ENCODE measurements around the gene ACVR1C.
A peak's percentile ranks its signal among the peaks of the same experiment; 100 is the strongest.
"Not testable (repeated sequence)": the region's sequence is repeated elsewhere in the genome, so short reads cannot be mapped to it uniquely, and the experiment has no call there.

Gene ACVR1C

DNA sequence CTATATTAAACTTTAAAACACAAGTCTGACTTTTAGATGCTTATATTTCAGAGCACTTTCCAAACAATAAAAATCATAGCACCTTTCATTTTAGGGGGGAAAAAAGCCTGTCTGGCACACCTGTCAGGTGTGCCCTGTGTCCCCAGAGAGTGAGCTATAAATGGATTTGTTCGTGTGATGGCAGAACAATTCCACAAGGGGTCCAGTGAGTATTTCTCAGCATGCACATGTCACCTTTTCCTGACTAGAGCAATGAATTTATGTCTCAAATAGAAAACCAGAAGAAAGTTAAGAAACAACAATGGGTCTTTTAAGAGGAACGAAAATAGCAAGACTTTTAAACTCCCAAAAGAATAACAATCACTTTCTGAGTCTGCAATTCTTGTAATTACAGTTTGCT lies 55.9 kb downstream of the ACVR1C start:
- peak; percentile 43 for DNase-seq

DNA sequence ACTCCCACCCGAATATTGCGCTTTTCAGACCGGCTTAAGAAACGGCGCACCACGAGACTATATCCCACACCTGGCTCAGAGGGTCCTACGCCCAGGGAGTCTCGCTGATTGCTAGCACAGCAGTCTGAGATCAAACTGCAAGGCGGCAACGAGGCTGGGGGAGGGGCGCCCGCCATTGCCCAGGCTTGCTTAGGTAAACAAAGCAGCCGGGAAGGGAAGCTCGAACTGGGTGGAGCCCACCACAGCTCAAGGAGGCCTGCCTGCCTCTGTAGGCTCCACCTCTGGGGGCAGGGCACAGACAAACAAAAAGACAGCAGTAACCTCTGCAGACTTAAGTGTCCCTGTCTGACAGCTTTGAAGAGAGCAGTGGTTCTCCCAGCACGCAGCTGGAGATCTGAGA lies 62.0 kb downstream of the ACVR1C start:
- DNase-seq = not testable (repeated sequence)

DNA sequence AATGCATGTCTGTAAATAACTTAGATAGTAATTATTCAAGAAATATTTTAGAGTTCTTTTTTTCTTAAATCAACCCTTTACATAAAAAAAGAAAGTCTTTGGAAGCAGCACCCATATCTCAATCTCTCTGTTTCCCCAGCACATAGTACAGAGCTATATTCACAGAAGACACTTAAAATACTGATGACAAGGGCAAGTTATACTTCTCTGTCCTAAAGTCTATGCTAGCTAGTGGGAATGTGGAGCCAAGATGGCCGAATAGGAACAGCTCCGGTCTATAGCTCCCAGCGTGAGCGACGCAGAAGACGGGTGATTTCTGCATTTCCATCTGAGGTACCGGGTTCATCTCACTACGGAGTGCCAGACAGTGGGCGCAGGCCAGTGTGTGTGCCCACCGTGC lies 62.6 kb downstream of the ACVR1C start:
- DNase-seq = peak; percentile 25

DNA sequence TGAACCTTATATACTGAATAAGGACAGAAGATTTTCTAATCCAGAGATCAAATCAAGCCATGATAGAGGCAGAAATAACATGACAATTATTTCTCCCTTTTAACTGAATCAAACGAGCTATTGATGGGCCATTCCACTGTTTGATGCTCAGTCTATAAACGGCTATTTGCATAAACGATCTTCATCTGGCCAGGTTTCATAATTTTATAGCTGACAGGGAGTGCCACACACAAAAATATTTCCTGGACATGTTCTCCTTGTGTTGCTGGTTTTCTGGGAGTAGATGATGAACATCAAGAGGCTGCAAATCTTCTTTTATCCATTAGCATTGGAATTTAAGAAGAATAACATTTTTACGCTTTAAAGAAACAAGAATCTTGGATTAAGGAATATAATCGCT lies 63.1 kb downstream of the ACVR1C start:
- peak; percentile 21 for DNase-seq

DNA sequence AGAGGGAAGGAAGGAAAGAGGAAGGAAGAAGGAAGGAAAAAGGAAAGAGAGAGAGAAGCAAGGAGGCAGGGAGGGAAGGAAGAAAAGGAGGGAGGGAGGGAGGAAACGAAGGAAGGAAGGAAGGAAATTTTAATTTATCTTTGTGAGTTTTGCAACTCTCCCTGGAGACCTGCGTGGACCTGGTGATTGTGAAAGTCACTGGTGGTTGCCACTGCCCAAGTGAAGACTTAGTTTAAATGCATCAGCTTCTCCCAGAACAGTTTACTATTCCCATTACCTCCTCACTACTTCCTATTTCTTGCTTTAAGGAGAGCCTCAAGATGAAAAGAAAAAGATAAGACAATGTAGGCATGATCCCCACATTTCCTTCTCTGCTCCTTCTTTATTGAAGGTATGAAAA lies 68.8 kb downstream of the ACVR1C start:
- DNase-seq = no peak

DNA sequence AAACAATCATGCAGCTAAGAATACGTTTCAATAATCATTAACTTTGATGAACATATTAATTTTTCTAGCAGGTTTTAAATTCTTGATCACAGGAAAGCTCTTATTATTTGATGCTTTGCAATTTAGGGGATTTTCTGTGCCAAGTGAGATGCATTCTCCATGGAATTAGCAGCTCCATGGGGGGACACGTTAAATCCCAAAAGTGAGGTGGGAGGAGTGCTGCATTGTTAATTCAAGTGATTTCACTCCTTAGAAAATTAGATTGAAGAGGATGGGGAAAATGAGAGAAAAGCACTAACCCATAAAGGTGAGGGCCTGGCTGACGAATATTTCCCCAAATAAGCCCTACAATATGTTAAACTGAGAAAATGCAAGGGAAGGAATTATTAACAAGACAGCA lies 69.2 kb downstream of the ACVR1C start:
- no peak for DNase-seq

DNA sequence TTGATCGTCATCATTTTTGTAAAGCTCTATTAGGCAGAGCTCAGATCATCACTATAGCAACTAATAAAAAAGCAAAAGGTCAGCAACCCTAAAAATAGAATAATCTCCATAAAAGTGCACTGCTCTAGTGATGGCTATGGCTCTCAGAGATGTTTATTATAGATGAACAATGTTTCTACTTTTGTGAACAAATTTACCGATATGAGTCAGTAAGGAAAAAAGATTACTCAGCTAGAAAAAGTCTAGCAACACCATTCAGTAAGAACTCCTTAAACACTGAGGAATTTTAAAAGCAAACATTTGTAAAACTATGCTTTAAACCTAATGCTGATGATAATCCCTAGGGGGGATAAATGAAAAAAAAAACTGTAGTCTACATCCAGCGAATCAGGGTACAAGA lies 69.6 kb downstream of the ACVR1C start:
- DNase-seq = no peak

DNA sequence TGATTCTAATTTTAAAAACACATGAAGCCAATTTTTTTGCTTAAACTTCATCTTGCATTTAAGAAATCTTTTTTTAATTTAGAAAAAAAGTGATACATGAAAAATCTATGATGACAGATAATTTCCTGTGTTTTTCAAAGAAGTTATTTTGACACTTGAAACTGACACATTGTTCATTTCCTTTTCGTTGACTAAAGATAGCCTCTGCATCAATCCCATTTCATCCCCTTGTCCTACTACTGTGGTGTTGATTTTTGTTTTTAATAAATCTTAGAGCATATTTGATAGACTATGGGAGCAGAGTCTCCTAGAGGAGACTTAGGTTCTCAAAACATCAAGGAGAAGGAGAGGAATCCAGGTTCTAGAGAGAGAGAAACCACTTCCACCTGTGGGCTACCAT lies 70.9 kb downstream of the ACVR1C start:
- no peak for DNase-seq

DNA sequence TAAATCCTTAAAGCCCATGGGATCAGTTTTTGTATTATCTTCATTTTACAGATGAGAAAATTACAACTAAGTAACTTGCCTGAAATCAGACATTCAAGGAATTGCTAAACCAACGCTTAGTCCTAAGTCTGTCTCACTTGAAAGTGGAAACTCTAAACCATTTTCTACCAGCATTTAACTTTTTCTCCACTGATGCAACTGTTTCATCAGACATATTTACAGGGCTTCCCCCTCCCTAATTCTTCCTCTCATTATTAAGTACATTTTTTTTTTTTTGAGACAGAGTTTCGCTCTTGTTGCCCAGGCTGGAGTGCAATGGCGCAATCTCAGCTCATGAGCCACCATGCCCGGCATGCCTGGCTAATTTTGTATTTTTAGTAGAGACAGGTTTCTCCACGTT lies 88.6 kb downstream of the ACVR1C start:
- DNase-seq = no peak

DNA sequence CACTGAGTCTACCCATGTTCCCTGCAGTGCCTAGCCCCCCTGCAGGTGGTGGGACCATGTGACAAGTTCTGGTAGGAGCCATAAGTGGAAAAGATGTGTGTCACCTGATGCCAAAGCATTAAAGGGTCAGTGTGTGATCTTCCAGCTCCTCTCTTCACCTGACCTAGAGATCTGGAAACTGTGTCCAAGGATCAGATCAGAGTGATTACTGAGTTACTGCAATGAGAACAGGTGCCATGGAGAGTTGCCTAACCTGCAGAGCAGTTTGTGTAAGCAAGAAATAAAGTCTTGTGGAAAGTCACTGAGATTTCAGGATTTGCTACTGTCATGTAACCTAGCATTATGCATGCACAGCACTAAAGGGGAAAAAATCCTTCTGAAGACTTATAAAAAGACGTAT lies 90.6 kb downstream of the ACVR1C start:
- no peak for DNase-seq

DNA sequence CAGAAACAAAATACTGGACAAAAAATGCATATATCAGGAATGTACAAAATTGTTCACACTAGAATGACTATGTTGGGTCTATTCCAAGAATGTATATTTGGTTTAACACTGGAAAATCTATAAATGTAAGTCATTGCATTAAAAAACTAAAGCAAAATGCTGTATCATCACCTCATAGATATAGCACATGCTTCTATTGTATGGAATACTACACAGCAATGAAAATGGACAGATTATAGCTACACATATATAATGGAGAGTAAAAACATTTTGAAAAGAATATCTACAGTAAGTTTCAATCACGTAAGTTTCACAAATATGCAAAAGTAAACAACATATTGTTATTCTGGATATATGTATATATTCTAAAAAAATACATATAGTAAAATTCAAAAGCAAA lies 91.8 kb downstream of the ACVR1C start:
- no peak for DNase-seq

DNA sequence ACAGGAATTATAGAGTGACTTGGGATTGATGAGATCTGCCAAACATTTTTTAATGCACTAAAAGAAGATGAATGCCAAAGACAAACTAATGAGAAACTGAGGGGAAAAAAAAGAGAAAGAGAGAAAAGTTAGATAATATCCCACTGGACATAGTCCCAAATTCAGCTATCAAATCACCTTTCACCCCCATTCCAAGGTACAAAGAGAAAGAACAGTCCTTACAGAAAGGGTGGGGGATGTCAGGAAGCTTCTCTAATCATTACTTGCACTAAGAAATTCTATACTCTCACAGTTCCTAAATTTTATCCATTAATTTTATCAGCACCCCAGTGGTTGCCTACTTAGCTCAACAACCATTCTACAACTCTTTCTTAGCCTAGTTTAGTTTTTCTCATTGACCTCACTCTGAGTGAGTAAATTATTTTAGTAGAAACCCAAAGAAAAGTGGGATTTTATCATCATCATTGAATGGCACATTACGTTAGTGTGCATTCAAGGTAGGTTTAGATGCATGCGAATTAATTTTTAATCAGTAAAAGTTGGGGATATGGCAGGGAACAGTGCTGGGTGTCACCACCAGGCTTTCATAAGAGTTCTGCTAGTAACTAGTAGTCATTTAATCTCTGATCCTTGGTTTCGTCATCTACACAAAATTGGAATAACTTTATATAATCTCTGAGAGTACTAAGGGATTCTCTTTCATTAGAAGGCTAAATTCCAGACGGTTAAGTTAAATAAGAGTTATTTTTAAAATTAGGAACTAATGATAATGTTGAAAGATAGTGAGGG lies 99.5 kb downstream of the ACVR1C start:
- no peak for DNase-seq

DNA sequence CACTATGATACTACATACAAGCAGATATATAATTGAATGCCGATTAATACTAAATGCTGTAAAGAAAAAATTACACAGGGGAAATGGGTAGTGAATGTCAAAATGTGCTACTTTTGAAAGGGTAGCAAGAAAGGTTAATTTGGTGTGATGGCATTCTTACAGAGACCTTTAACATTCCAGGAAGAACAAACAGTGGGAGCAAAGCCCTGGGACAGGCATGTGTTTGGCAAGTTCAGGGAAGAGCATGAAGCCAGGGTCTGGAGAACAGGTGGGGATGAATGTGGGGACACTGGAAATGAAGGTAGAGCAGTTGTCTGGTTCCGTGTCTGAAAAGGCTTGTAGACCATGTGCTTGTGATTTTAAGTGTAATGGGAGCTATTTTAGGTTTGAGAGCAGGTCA lies 102.6 kb downstream of the ACVR1C start:
- no peak for DNase-seq

DNA sequence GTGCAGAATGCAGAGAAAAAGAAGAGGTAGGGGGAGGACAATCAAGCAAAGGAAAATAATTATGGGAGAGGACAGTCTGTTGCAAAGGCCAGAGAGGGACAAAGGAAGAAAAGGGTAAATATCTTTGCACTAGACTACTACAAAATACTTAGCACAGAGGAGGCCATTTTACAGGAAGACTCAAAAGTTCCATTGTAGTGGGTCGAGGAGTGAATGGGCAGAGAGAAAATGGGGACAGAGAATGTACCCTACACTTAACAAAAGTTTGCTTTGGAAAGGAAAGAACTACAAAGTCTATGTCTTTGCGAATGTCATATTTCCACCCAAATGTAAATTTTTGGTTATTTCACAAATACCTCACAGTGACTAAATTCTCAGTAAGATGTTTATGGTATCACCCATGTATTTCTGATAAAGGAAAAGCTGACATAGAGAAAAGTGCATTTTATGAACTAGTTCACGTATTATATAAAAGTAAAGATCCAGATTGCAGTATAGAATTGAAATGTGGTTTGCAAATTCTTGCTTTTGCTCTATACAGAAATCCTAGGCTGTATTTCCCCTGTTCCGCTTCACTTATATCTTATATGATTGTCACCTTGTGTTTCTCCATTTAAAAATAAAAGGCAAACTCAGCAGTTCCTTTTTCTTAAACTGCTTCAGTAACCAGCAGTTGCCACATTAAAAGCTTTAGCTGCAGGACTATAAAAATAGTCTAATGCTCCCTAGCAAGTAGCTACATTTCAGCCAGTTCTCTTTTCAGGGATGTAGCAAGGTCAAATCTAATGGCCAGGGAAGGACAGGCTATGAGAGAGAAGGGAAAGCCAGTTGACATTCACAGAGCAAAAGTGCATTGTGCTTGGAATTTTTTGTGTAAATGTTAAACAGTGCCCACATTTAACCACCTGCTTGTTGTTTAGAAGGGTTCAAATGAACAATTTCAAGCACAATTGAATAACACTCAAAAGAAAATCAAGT lies 105.1 kb downstream of the ACVR1C start:
- DNase-seq = peak; percentile 13

DNA sequence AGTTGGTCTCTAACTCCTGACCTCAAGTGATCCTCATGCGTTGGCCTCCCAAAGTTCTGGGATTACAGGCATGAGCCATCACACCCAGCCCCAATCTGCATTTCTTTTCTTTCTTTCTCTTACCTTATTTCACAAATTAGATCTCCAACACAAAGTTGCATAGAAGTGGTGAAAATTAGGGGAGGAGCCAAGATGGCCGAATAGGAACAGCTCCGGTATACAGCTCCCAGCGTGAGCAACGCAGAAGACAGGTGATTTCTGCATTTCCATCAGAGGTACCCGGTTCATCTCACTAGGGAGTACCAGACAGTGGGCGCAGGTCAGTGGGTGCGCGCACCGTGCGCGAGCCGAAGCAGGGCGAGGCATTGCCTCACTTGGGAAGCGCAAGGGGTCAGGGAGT lies 113.7 kb downstream of the ACVR1C start:
- DNase-seq = not testable (repeated sequence)

DNA sequence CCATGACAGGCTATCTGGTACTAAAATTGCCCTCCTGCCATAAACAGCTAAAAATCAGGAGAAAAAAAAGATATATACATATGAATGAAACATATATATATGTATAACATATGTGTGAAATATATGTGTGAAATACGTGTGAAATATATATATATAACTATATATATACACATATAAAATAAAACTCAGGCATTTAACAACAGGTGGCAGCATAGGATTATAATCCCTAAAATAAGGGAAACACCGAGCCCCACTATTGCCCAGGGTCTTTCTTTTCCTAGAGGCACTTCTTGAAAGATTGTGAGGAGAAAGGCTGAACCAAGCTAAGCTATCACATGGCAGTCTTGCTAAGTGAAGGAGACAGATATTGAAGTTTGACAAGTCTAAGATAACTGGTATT lies 118.9 kb downstream of the ACVR1C start:
- DNase-seq = peak; percentile 56

DNA sequence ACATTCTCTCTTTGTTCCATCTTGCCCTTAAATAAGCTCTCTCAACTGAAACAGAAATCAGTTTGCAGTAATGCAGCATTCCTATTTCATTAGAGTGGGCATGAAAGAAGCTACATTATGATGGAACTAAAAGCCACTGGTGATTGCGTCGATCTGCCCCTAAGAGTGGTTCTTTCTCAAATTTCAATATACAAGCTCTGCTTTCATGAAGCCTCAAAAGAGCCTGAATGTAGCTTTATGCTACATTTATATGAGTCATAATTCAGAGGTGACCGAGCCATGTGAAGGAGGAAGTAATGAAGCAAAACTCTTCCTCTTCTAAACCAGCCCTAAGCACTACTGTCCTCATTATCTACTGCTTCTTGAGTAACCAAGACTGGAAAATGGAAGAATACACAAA lies 120.0 kb downstream of the ACVR1C start:
- DNase-seq = no peak

DNA sequence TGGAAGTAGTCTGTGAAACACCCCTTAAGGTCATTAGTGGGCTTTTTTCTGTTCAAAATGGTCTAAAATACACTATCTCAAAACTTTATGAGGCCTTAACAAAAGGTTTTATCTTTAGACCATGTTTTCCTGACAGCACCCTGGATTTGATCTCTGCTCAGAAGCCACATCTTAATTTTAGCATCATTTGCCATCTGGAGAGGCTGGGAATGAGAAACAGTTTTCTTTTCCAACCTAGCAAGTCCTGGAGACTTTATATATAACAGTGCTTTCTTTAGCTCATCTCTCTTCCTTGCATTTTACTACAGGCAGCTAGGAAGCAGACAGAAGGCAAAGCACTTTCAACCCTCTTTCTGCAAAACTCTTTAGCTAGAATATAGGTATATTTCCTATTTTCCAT lies 122.1 kb downstream of the ACVR1C start:
- DNase-seq = no peak

DNA sequence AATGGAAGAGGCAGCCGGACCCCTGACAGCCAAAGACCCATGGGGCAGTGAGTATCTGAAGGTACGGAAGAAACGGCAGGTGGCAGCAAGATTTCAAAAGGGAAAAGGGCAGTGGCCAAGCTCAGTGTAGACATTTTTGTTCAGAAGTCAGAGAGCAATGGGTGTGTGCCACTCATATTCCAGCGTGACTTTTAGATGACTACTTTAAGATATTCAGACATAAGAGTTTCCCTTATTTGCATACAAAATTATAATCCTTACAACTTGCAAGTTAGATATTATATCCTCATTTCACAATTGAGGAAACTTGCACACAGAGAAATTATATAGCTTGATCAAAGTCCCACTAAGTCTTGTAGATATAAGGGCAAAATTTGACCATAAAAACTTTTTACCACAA lies 124.0 kb downstream of the ACVR1C start:
- no peak for DNase-seq

DNA sequence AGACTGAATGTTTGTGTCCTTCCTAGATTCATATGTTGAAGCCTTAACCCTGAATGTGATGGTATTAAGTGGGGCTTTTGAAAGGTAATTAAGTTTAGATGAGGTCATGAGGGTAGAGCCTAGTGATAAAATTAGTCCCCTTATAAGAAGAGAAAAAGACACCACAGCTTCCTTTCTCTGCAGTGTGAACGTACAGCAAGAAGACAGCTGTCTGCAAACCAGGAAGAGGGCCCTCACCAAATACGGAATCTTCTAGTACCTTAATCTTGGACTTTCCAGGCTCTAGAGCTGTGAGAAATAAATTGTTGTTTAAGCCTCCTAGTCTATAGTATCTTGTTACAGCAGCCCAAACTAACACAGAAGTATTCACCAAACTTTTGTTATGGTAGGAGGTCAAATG lies 127.6 kb downstream of the ACVR1C start:
- no peak for DNase-seq

DNA sequence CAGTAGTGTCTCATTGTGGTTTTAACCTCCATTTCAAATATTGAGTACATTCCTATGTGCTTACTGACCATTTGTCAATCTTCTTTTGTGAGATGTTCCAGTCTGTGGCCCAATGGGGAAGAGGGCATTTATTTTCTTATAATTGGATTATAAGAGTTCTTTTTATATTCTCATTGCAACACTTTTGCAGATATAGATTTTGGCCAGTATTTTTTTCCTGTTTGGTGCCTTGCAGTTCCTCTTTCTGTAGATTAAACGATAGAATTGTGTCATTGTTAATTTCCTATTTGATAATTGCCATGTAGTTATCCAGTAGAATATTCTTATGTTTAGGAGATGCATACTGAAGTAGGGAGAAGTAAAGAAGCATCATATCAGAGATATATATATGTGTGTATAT lies 128.3 kb downstream of the ACVR1C start:
- no peak for DNase-seq

DNA sequence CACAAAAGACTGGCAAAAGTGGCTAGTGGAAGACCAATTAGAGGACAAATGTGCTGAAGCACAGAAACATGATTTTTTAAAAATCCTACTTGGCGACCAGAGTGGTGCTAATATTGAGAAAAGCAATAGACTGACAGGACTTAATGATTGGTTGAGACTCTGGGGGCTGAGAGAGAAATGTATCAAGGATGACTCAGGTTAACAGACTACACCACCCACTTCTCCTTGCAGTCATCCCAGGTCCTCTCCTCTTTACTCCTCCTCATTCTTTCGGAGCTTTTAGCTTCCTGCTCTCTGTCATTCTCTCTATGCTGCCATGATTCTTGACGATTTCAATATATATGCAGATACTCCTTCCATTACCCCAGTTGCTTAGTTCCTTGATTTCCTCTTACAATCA lies 130.2 kb downstream of the ACVR1C start:
- DNase-seq = no peak

DNA sequence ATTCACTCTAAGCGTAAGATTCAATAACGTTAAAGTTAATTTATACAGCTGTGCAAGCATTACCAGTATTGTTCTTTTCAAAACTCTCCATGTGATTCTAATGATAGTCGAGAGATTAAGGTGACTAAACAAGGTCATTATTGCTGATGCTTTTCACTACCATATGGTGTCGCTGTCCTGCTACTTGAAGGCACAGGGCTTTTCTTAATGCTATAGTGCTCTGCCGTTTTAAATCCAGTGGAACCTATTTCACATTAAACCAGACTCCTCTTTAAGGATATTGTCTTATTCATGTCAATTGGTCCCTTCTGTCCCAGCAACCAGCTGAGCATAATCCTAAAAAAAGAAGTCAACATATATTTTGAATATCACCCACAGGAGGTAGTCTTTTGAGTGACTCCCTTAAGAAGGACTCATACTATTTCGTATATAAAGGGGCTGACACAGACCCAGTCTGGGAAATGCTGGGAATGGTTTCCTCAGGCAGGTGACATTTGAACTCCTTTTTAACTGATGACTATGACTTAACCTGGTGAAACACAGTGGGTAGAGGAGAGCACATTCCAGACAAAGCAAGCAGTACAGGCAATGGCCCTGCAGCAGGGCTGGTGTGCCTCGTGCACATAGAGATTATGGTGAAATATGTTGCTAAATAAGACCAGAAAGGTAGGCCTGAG lies 130.9 kb downstream of the ACVR1C start:
- DNase-seq = peak; percentile 85
